Fibroblast of lung (primary cell): Measurements from ENCODE around the gene SCD5.

Source experiments
- EZH2 ChIP-seq: IDR thresholded peaks from 2 replicates; pipeline ENCODE4 v1.5.1; 2012; ENCODE audit warnings: low read length, control low read depth, mild to moderate bottlenecking; ENCODE audit errors: missing control alignments
- TF ChIP-seq, protein P1 (sequence below), 2 donors: IDR thresholded peaks in 1 of 2; conservative IDR thresholded peaks in 1 of 2; 1 replicate in 1 of 2; 2 replicates in 1 of 2; pipeline ENCODE4 v1.5.1; 2011 to 2012; ENCODE audit warnings: low read length in 2 of 2, control low read depth in 1 of 2, inconsistent platforms in 1 of 2, low read depth in 1 of 2, mild to moderate bottlenecking in 1 of 2

GRCh38 chr4:82680834-82681233, 117.8 kb downstream of the SCD5 start:
- TF ChIP-seq, protein P1, sequence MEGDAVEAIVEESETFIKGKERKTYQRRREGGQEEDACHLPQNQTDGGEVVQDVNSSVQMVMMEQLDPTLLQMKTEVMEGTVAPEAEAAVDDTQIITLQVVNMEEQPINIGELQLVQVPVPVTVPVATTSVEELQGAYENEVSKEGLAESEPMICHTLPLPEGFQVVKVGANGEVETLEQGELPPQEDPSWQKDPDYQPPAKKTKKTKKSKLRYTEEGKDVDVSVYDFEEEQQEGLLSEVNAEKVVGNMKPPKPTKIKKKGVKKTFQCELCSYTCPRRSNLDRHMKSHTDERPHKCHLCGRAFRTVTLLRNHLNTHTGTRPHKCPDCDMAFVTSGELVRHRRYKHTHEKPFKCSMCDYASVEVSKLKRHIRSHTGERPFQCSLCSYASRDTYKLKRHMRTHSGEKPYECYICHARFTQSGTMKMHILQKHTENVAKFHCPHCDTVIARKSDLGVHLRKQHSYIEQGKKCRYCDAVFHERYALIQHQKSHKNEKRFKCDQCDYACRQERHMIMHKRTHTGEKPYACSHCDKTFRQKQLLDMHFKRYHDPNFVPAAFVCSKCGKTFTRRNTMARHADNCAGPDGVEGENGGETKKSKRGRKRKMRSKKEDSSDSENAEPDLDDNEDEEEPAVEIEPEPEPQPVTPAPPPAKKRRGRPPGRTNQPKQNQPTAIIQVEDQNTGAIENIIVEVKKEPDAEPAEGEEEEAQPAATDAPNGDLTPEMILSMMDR (conservative IDR thresholded peaks at IDR 0.05 in 1 of 2, IDR thresholded peaks at IDR 0.05 in 1 of 2; ENCODE audit: low read depth in 1 of 2, low read length in 2 of 2) = no peak
- no peak for TF ChIP-seq EZH2
